ENCODE data around the gene DDX11.
"Not testable (repeated sequence)": the region's sequence is repeated elsewhere in the genome, so short reads cannot be mapped to it uniquely, and the experiment has no call there.

Gene DDX11

GRCh38 chr12:31066196-31066595 is 7.5 kb upstream of the DDX11 start:
- DNase-seq (ENCODE audit: low read depth, low spot score) = not testable (repeated sequence)

GRCh38 chr12:31067656-31068055 is 6.0 kb upstream of the DDX11 start:
- not testable (repeated sequence) for DNase-seq (ENCODE audit: low read depth, low spot score)

DNA sequence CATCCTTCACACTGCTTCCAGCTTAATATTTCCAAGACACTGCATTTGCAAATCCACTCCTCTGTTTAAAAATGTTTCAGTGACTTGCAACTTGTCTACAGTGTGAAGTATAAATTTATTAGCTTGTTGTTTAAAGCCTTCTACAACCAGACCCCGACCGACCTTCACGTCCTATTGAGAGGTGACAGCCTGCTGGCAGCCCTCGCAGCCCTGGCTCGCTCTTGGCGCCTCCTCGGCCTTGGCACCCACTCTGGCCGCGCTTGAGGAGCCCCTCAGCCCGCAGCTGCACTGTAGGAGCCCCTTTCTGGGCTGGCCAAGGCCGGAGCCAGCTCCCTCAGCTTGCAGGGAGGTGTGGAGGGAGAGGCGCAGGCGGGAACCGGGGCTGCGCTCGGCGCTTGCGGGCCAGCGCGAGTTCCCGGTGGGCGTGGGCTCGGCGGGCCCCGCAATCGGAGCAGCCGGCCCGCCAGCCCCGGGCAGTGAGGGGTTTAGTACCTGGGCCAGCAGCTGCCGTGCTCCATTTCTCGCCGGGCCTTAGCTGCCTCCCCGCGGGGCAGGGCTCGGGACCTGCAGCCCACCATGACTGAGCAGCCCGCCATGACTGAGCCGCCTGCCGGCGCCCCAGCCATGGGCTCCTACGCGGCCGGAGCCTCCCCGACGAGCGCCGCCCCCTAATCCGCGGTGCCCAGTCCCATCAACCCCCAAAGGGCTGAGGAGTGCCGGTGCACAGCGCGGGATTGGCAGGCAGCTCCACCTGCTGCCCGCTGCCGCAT is 2.5 kb upstream of the DDX11 start:
- DNase-seq (ENCODE audit: low read depth, low spot score) = not testable (repeated sequence)

- not testable (repeated sequence) for DNase-seq (ENCODE audit: low read depth, low spot score)
Measured at GRCh38 chr12:31072962-31073361, 698 bp upstream of the DDX11 start.

DNA sequence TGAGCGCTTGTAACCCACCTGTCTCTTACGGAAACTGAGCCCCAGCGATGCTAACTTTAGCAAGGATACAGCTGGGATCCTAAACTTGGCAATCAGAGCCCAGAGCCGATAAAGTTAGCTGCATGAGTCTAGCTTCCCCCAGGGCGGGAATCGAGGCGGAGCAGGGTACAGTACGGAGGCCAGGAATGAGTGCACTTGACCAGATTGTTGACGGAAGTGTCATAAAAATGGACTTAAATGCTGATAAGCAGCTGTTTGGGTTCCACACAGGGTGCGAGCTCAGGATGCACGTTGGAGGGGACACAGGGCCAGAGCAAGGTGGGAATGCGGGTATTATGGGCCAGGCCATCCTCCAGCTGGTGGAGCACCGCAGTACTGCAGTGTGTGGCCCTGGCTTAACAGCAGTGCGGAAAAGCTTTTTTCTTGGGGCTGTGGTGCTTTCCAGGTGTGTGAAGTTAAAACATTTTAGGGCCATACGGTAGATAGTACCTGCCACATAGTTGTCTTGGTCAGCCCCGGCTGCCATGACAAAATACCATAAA is 744 bp downstream of the DDX11 start:
- DNase-seq (ENCODE audit: low read depth, low spot score) = not testable (repeated sequence)

GRCh38 chr12:31076150-31076549 is 2.5 kb downstream of the DDX11 start:
- DNase-seq (ENCODE audit: low read depth, low spot score) = not testable (repeated sequence)

DNA sequence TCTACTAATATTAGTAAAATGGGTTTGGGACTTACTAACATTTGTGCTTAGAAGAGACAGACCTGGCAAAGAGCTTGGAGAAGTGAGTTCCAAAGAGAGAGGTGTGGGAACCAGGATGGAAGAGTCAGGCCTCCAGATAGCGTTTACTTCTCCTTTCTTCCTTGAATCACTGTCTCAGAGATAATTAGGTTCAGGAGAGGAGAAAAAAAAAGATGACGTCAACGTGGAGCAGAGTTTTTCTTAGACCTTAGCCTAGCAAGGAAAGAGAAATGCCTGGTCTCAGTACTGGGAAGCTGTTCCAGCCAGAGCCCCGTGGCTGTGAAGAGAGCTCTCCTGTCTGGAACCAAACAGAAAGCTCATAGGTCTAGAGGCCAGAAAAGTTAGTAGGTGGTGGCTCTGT is 3.4 kb downstream of the DDX11 start:
- DNase-seq (ENCODE audit: low read depth, low spot score) = not testable (repeated sequence)

DNA sequence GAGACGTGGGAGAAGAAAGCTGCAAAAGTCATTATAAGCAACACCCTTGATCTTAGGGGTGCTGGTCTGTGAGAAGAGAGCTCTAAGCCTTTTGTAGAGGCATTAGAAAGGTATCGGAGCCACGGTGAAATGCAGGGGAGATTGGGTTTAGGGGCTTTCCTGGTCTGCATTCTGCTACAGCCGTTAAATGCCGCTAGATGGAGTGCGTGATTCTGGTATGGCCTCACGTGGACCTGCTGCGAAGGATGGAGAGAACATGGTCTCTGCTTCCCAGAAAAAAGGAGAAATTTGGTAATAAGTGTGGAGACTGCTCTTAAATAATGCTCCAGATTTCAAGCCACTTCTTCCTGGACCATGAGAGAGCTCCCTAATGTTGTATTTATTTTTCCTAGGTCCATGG is 4.3 kb downstream of the DDX11 start:
- DNase-seq (ENCODE audit: low read depth, low spot score) = not testable (repeated sequence)

DNA sequence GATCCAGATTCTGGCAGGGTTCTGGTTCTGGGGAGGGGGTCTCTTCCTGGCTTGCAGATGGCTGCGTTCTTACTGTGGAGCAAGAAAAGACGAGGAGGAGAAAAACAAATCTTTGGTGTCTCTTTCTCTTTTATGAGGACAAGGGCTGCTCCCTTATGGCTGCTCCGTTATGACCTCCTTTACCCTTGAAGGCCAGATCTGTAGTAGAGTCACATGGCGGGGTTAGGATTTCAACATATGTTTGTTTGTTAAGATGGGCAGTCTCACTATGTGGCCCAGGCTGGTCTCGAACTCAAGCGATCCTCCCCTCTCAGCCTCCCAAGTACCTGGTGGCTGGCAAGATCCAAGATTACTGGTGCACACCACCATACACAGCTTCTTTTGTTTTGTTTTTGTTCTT is 5.8 kb downstream of the DDX11 start:
- DNase-seq (ENCODE audit: low read depth, low spot score) = not testable (repeated sequence)

GRCh38 chr12:31080221-31080620 is 6.6 kb downstream of the DDX11 start:
- DNase-seq (ENCODE audit: low read depth, low spot score) = peak; percentile 81

- DNase-seq (ENCODE audit: low read depth, low spot score) = not testable (repeated sequence)
Measured at GRCh38 chr12:31081274-31081673, 7.6 kb downstream of the DDX11 start.

DNA sequence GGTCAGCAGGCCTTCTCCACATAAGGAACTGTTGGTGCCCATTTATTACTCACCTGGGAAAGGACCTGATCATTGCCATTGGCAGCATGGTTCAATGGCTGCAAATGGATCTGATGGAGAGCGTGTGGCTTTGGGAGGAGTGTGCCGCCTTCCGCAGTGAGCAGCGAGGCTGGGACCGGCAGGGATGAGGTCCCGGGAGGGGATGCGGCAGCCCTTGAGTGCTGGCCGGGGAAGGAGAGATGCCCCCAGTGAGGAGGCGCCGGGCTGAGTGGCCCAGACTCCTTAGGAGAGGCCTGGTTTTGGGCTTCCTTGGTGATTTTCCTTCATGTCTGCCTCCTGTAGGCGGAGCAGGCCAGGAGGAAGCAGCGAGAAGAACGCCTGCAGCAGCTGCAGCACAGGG is 10.6 kb downstream of the DDX11 start:
- DNase-seq (ENCODE audit: low read depth, low spot score) = not testable (repeated sequence)

DNA sequence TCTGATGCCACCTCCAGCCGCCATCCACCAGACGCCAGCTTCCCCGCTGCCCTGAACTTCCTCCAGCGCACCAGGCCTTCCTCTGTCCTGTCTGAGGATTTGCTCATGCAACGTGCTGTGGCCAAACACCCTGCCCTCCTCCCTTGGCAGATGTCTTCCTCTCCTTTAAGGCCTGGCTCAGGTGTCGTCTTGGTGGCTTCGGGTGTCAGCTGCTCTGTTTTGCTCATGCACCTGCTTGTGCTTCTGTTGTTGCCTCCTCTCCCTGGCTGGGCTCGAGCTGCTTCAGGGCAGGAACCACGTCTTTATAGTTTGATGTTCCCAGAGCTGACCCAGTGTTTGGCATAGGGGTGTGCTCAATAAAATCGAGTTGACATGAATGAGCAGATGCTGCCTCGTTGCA is 12.4 kb downstream of the DDX11 start:
- not testable (repeated sequence) for DNase-seq (ENCODE audit: low read depth, low spot score)

GRCh38 chr12:31087486-31087885 is 13.8 kb downstream of the DDX11 start:
- DNase-seq (ENCODE audit: low read depth, low spot score) = not testable (repeated sequence)

DNA sequence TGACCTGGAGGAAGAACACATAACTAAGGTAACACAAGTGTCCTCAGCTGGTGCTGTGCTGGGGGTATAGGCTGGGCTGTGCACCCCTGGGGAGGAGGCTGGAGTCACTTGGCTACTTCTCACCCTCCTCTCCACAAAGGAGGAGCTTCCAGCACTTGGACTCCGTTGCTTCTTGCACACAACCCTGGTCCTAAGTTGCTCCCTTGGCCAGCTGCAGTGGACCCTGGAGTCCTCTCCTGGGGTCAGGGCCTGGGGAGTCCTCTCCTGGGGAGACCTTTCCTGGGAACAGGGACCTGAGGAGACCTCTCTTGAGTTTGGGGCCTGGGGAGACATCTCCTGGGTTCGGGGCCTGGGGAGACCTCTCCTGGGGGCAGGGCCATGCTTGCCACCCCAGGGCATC is 14.3 kb downstream of the DDX11 start:
- not testable (repeated sequence) for DNase-seq (ENCODE audit: low read depth, low spot score)

DNA sequence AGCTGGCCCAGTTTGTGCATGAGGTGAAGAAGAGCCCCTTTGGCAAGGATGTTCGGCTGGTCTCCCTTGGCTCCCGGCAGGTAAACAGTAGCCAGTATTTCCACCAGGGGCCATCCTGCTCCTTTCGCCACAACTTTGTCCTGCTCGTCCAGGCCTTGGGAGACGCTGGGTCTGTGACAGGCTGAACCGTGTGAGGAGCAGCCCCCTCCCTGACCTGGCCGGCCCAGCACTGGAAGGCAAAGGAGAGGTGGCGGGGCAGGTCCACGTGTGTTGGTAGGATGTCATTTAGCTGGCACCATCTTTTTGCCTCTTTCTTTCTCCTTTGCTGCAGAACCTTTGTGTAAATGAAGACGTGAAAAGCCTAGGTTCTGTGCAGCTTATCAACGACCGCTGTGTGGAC is 15.4 kb downstream of the DDX11 start:
- DNase-seq (ENCODE audit: low read depth, low spot score) = no peak

- DNase-seq (ENCODE audit: low read depth, low spot score) = not testable (repeated sequence)
Measured at GRCh38 chr12:31091629-31092028, 18.0 kb downstream of the DDX11 start.

DNA sequence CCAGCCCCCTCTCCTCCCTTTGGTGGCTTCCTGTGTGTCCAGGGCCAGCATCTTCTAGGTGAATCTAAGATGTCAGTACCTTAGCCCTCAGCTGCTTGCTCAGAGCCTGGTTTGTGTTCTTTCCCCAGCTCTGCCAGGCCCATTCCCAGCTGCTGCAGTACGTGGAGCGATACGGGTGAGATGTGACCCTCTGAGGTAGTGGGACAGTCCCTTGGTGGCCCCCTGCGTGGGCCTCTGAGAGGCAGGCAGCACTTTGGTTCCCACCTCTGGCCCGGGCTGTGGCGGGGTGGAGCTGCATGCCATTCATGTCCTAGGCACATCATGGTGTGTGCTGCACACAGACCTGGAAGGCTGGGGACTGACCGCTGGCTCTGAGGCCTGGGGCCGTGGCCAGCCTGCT is 19.1 kb downstream of the DDX11 start:
- not testable (repeated sequence) for DNase-seq (ENCODE audit: low read depth, low spot score)

GRCh38 chr12:31095080-31095860 is 21.6 kb downstream of the DDX11 start:
- DNase-seq (ENCODE audit: low read depth, low spot score) = not testable (repeated sequence)

DNA sequence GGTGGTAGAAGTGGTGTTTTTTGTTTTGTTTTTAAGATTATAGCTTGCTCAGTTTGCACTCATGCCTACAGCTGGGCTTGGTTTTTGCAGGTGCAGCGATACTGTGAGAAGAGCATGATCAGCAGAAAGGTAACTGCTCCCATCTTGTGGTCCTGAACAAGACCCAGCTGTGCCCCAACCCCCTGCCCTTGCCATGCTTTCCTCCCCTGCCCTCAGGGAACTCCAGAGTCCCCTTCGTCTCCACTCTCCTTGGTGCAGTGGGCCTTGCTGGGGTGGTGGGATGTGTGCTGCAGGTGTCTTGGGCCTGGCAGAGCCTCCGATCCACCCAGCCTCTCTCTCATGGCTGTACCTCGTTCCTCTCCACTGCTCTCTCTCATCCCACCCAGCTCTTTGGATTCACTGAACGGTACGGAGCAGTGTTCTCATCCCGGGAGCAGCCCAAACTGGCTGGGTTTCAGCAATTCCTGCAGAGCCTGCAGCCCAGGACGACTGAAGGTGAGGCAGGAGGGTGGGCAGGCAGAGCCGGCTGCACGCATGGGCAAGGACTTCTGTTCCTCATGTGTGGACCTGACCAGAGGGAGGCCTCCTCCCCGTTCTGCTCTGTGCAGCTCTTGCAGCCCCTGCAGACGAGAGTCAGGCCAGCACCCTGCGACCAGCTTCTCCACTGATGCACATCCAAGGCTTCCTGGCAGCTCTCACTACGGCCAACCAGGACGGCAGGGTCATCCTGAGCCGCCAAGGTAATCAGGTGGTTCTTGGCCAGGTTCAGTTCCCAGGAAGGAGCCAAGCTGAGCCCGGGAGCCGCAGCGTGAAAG is 22.8 kb downstream of the DDX11 start:
- DNase-seq (ENCODE audit: low read depth, low spot score) = not testable (repeated sequence)

DNA sequence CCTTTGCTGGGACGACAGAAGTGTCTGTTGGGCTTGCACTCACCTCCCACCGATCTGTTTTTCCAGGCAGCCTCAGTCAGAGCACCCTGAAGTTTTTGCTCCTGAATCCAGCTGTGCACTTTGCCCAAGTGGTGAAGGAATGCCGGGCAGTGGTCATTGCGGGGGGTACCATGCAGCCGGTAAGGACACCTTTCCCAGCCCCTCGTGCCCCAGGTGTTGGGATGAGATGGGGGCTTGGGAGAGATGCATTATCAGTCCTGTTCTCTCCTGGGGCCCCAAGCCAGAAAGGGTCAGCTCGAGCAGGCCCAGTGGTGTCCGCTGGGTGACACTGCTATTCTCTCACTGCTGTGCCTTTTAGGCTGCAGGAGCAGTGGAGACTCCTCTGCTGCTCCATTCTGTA is 24.2 kb downstream of the DDX11 start:
- not testable (repeated sequence) for DNase-seq (ENCODE audit: low read depth, low spot score)

GRCh38 chr12:31098363-31098762 is 24.7 kb downstream of the DDX11 start:
- not testable (repeated sequence) for DNase-seq (ENCODE audit: low read depth, low spot score)
